DOHH2 (cell line): ENCODE measurements around the gene ANXA6.

ENCODE experiments used
- EZH2phosphoT487 ChIP-seq: fragments of 200-600 bp; sonication (generic); IDR thresholded peaks from 2 replicates; pipeline ENCODE4 v1.6.1; 2017; ENCODE audit warnings: borderline replicate concordance, mild to moderate bottlenecking, antibody characterized with exemption, low read length, moderate library complexity, mixed read lengths
- TF ChIP-seq, protein P1 (sequence below): fragments of 200-600 bp; sonication (generic); IDR thresholded peaks from one replicate; pipeline ENCODE4 v1.5.1; 2014; ENCODE audit warnings: antibody characterized with exemption, mild to moderate bottlenecking, low read depth, low read length; ENCODE audit not compliant: poor library complexity, severe bottlenecking

DNA sequence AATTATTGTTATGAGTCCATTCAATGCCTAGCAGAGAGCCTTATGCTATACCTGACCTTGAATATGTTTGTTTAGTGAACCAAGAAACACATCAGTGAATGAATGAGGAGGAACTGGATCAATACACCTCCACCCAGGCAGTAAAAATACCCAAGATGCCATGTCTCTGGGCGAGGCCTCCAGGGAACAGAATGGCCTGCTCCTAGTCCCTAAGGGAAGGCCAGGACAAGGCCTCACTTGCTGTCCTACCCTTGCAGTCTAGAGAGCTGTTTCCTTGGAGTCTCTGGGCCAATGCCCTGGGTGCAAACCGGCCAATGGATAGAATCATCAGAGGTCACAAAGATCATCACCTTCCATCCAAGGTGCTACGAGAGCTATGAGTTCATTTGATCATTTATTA, 102.9 kb downstream of the ANXA6 start:
- TF ChIP-seq, protein P1, sequence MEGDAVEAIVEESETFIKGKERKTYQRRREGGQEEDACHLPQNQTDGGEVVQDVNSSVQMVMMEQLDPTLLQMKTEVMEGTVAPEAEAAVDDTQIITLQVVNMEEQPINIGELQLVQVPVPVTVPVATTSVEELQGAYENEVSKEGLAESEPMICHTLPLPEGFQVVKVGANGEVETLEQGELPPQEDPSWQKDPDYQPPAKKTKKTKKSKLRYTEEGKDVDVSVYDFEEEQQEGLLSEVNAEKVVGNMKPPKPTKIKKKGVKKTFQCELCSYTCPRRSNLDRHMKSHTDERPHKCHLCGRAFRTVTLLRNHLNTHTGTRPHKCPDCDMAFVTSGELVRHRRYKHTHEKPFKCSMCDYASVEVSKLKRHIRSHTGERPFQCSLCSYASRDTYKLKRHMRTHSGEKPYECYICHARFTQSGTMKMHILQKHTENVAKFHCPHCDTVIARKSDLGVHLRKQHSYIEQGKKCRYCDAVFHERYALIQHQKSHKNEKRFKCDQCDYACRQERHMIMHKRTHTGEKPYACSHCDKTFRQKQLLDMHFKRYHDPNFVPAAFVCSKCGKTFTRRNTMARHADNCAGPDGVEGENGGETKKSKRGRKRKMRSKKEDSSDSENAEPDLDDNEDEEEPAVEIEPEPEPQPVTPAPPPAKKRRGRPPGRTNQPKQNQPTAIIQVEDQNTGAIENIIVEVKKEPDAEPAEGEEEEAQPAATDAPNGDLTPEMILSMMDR, result no peak
- TF ChIP-seq EZH2phosphoT487, result no peak
